CD4-positive, alpha-beta T cell treated with Interleukin-1 beta for 1 hour (primary cell): ENCODE data around the gene SYNGR4.

Experiments
- DNase-seq, 2 donors: peaks; one replicate each; pipeline ENCODE4 v3.0.0-alpha.2; 2020 to 2022

Gene SYNGR4

GRCh38 chr19:48341515-48342413, 22.4 kb upstream of the SYNGR4 start:
- no peak for DNase-seq

DNA sequence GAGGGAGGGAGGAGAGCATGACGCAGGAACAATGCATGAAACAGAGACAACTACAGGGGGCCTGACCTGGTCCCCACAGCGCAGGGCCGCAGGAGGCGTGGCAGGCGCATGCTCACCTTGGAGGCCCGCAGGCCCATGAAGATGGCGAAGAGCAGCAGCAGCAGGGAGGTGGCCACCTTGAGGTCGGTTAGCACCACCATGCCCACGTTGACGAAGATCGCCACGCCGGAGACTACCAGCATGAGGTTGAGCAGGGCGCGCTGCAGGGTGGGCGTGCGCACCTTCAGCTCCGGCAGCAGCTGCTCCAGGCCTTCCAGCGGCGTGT, 21.8 kb upstream of the SYNGR4 start:
- DNase-seq, result no peak

GRCh38 chr19:48342841-48343540, 21.2 kb upstream of the SYNGR4 start:
- DNase-seq, result no peak

DNA sequence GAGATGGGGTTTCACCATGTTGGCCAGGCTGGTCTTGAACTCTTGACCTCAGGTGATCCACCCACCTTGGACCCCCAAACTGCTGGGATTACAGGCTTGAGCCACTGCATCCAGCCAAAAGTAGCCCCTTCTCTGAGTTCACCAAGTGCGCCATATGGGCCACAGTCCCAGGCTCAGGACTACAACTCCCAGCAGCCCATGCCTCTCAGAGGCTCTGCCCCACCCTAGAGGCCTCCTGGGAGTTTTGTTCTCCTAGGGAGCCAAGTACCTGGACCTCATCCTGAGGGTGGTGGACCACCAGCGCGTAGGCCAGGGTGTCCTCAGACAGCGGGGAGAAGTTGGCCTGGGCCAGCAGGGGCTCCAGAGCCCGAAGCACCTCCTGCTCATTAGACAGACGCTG, 19.3 kb upstream of the SYNGR4 start:
- DNase-seq, result no peak

- DNase-seq, result no peak
These were observed 18.0 kb upstream of the SYNGR4 start for GRCh38 chr19:48346191-48346590.

- no peak for DNase-seq
These were observed 16.1 kb upstream of the SYNGR4 start for GRCh38 chr19:48348045-48348444.

GRCh38 chr19:48348737-48349136, 15.4 kb upstream of the SYNGR4 start:
- DNase-seq, result no peak

DNA sequence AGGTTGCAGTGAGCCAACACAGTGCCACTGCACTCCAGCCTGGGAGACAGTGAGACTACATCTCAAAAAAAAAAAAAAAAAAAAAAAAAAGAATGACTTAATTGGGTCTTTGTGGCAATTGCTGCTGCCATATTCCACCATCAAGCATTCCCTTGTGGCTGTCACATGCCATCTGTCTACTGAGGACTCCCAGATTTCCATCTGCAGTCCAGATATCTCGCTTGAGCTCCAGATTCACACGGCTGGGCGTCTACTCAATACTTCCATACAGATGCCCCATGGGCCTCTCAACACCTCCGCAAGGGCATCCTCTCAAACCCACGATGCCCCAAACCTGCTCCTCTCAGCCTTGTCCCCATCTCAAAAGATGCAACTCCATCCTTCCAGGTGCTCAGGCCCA, 13.3 kb upstream of the SYNGR4 start:
- DNase-seq, result no peak

DNA sequence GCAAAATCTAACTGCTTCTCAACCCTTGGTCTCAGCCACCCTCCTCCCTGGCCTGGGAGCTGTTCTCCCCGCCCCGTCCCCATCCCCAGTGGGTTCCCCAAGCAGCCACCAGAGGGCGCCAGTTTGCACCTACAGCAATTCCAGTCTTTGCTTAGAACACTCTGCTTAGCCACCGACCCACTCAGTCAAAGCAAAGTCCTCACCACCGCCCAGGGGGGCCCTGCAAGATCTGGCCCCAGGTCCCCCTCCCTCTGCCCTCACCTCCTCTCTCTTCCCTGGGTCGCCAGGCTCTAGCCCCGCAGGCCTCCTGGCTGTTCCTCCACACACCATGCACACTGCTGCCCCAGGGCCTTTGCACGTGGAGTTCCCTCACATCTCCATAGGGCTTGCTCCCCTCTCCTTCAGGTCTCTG, 12.8 kb upstream of the SYNGR4 start:
- peak; percentile 69 to 80 for DNase-seq

DNA sequence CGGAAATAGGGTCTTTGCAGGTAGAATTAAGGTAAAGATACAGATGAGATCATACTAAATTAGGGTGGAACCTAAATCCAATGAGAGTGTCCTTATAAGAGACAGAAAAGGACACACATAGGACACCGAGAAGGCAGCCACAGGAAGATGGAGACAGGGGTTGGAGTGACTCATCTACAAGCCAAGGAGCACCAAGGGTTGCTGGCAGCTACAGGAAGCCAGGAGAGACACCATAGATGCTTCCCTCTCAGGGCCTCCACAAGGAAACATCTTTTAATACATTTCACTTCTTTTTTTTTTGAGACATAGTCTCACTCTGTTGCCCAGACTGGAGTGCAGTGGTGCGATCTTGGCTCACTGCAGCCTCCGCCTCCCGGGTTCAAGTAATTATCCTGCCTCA, 10.5 kb upstream of the SYNGR4 start:
- DNase-seq, result no peak

DNA sequence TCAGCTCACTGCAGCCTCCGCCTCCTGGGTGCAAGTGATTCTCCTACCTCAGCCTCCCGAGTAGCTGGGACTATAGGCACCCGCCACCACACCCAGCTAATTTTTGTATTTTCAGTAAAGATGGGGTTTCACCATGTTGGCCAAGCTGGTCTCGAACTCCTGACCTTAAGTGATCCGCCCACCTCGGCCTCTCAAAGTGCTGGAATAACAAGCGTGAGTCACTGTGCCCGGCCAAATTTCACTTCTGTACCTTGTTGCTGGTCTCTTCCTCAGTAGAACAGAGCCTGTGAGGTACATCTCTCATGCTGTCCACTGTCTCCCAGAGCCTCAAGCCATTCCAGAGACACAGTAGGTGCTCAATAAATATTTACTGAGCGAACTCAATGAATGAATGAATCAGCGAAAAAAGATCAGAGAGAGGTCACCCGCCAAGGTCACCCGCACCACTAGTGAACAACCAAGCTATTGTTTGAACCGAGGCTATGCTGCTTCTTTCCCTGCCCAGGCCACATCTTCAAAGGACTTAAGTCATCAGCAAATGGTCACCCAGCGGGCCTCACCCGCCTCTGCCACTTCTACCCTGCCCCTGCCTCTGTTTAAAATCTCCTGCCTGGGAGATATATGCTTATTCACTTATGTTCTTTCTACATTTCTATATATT, 9.7 kb upstream of the SYNGR4 start:
- no peak for DNase-seq

DNA sequence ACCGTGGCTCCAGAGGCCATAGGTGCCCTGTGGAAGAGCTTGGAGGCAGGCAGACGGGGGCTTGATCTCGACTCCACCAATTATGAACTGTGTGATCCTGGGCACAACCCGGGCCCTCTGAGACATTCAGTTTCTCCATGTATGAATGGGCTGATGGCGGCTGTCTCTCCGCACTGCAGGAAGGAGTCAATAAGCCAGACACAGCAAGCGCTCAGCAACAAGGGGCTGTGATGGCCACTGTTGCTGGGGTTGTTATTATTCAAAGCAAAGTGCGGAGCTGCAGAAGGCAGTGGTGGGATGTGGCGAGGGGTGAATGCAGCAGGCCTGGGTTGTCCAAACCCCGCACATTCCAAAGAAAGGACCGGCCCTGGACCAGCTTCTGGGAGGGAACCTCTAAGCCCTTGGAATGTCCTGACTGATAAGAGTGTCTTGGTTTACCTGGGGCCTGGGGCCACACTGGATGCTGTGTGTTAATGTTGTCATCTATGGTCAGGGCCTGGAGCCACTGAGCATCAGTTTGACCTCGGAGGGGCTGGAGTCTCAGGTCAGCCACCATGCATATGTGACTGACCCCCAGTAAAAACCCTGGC, 8.7 kb upstream of the SYNGR4 start:
- no peak for DNase-seq

DNA sequence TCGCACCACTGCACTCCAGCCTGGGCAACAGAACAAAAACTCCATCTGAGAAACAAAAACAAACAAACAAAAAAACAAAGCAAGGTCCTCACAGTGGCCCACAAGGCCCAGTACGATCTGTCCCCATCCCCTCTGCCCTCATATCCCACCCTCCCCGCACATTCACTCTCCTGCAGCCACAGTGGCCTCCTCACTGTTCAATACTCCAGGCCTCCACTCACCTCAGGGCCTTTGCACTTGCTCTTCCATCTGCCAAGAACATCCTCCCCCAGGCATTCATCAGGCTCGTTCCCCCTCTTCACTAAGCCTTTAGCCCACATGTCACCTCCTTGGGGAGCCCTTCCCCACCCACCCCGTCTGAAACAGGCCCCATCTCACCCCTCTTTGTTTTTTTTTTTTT, 5.0 kb upstream of the SYNGR4 start:
- DNase-seq, result no peak

DNA sequence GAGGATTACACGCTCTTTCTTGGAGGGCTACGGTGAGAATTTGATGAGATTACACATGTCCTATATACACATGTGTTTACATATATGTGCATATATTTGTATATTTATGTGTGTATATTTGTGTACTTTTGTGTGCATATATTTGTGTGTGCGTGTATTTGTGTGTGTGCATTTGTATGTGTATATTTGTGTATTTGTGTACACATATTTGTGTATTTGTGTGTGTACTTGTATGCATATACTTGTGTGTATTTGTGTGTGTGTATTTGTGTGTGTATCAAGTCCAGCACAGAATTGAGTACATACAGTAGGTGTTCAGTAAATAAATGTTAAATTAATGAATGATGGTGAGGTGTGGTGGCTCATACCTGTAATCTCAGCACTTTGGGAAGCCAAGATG, 2.3 kb upstream of the SYNGR4 start:
- no peak for DNase-seq

- DNase-seq, result peak; percentile 91
These were observed 1.3 kb upstream of the SYNGR4 start for GRCh38 chr19:48362716-48363499.

- no peak for DNase-seq
These were observed 712 bp upstream of the SYNGR4 start for GRCh38 chr19:48363500-48363809.

- DNase-seq, result no peak
These were observed 606 bp downstream of the SYNGR4 start for GRCh38 chr19:48364598-48365348.

- no peak for DNase-seq
These were observed 1.4 kb downstream of the SYNGR4 start for GRCh38 chr19:48365602-48366001.

GRCh38 chr19:48367855-48368254, 3.7 kb downstream of the SYNGR4 start:
- DNase-seq, result no peak

- DNase-seq, result no peak
These were observed 4.8 kb downstream of the SYNGR4 start for GRCh38 chr19:48368936-48369335.

DNA sequence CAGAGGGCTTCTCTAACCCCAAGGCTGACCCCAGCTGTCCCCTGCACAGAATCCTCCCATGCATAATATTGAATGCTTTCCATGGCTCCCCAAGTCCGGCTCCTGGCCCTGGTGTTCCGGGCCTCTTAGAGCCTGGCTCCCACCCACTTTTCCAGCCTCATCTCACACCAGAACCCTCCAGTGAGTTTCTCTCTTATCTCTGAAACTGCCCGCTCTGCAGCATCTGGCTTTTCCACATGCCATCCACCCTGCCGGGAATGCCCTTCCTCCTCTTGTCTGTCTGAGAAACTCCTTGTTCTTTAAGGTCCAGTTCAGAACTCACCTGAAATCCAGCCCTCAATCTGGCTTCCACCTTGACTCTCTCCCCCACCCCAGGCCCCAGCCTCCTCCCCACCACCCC, 6.8 kb downstream of the SYNGR4 start:
- DNase-seq, result no peak

DNA sequence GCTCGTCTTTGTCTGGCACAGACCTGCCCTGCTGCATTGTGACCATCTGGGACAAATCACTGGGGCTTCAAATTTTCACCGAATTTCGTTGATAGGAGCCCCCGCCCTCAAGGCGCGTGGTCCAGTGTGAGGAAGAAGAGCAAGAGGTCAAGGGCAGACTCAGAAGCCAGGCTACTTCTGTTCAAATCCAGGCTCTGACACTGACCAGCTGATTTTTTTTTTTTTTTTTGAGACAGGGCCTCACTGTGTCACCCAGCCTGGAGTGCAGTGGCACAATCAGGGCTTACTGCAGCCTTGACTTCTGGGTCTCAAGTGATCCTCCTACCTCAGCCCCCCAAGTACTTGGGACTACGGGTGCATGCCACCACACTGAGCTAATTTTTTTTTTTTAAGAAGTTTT, 7.2 kb downstream of the SYNGR4 start:
- DNase-seq, result no peak
